Activated CD8-positive, alpha-beta T cell treated with anti-CD3 and anti-CD28 coated beads, Interleukin-2, amount 10 ng/mL, durations not matched to agents 7 days and 5 days (primary cell): ENCODE data around the gene MRPL34. TPM values are rescaled to one million over a fixed set of nuclear protein-coding genes. Genes with fewer than 3 reads are reported as not detected.

Experiments
- ATAC-seq: fragments of 150-1000 bp; cut with Tn5 transposase; one replicate; pipeline ENCODE4 v1.10.0; 2021; ENCODE audit warnings: moderate library complexity
- CTCF ChIA-PET: fragments of 350-600 bp; sonication (Branson Sonifier 250); formaldehyde crosslinking; loops from one replicate; lab custom pipeline; 2021; ENCODE audit warnings: antibody characterized with exemption; lab: Charles Lee
- POLR2A ChIA-PET: fragments of 350-600 bp; sonication (Branson Sonifier 250); formaldehyde crosslinking; loops from one replicate; lab custom pipeline; 2021; ENCODE audit warnings: antibody characterized with exemption; lab: Charles Lee
- DNase-seq: peaks from one replicate; pipeline ENCODE4 v3.0.0-alpha.2; 2020
- H3K27ac Mint-ChIP-seq: one replicate; pipeline ENCODE4 v1.8.0; 2021; ENCODE audit warnings: mild to moderate bottlenecking, mixed read lengths
- H3K27me3 Mint-ChIP-seq: one replicate; pipeline ENCODE4 v1.8.0; 2021; ENCODE audit warnings: low read depth, mixed read lengths
- H3K36me3 Mint-ChIP-seq: one replicate; pipeline ENCODE4 v1.8.0; 2021; ENCODE audit warnings: low read depth, mixed read lengths
- H3K4me1 Mint-ChIP-seq: one replicate; pipeline ENCODE4 v1.8.0; 2021; ENCODE audit warnings: low read depth, mixed read lengths
- H3K4me3 Mint-ChIP-seq: one replicate; pipeline ENCODE4 v1.8.0; 2021; ENCODE audit warnings: mild to moderate bottlenecking, mixed read lengths
- H3K9me3 Mint-ChIP-seq: one replicate; pipeline ENCODE4 v1.8.0; 2022; ENCODE audit warnings: mixed read lengths; ENCODE audit not compliant: insufficient read depth
- total RNA-seq, 2 experiments: library from RNA; stranded (reverse); gene quantifications; one replicate each; pipeline ENCODE4 v1.2.3, GENCODE V29; 2021

MRPL34 gene
- total RNA-seq, 2 experiments from 2014 or later = 112 to 126 TPM

DNA sequence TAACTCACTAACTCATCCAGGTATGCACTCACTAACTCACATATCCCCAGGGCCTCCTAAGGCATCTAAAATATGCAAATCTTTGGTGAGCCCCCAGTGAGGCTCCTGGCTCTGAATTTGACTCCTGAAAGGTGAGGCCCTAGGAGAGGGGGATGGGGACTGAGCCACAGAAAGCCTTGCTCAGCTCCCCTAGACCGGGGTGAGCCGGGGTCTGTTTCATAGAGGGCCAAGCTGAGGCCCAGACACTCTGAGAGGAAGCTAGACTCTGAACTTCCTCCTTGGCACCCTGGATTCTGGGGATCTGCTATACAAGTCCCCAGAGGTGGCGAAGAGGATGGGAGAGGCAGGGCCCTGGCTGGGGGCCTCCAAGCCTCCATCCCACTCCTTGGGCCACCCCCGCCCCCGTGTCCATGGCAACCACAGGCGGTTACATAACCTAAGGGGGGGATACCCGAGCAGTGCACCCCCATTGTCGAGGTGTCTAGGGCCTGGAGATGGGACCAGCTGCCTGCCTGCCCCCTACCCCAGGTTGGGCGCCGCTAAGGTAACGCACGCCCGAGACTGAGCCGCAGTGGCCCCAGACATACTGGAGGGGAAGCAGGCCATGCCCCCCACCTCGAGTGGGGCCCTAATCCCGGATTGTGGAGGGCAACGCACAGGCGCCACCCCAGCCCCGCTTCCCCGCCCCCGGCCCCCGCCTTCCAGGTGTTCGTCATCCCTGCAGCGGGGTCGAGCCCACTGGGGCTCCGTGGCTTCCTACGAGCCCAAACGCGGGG, 3.1 kb upstream of the MRPL34 start:
- Mint-ChIP-seq H3K4me1 (peaks cover 42% of the 10 kb centered on the region), H3K4me3 (peak overlapping the region; percentile 63), H3K36me3 (peaks cover 13% of the 10 kb centered on the region), H3K27ac (no peak overlapping the region), H3K9me3 (no peaks in the 10 kb centered on the region), H3K27me3 (no peaks in the 10 kb centered on the region)
- CTCF ChIA-PET = interaction anchor here (1.1 to 1.4 kb wide), 3 partner anchors 19 to 84 kb away, joined by 4 to 5 read pairs (median 5); partner anchors contain the start of gene BABAM1
- POLR2A ChIA-PET = interaction anchor here (0.8 to 1.2 kb wide), 3 partner anchors 10 to 86 kb away, joined by 3 read pairs; no protein-coding TSS in a partner anchor
- ATAC-seq (no peak), DNase-seq (no peak)

GRCh38 chr19:17303167-17303939, 2.3 kb upstream of the MRPL34 start, which contains the start of gene ABHD8:
Gene ABHD8 (minus strand): TSS chr19:17303425. CDS start chr19:17301616, 1,809 bp downstream.
- peak within 1 kb of the TSS; percentile 61 for H3K27ac Mint-ChIP-seq
- ChIA-PET POLR2A (interaction anchor here (1.2 kb wide), 1 partner anchor 10 kb away, joined by 3 read pairs; no protein-coding TSS in a partner anchor), CTCF (interaction anchor here (1.0 to 2.4 kb wide), 7 partner anchors 10 to 83 kb away, joined by 3 to 11 read pairs (median 5); partner anchors contain the start of gene BABAM1)
- H3K27me3 Mint-ChIP-seq = no peaks in the 10 kb centered on the region
- H3K36me3 Mint-ChIP-seq = peaks cover 14% of the 10 kb centered on the region
- peak within 1 kb of the TSS; percentile 63 for H3K4me3 Mint-ChIP-seq
- peak; percentile 95 for DNase-seq
- H3K4me1 Mint-ChIP-seq = peaks cover 47% of the 10 kb centered on the region
- ATAC-seq = peak; percentile 81
- H3K9me3 Mint-ChIP-seq = no peaks in the 10 kb centered on the region

DNA sequence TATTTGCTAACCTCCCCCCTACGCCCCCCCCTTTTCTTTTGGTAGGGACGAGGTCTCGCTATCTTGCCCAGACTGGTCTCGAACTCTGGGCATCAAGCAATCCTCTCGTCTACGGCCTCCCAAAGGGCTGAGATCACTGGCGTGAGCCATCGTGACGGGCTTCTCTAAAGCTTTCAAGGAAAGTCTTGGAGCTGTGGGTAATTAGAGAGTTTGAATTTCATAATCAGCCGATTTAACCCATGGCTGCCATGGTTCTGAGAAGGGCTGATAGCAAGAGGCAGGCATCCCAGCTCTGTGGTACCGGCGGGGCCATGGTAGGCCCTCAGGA, 1.8 kb upstream of the MRPL34 start:
- POLR2A ChIA-PET = interaction anchor here (1.2 kb wide), 1 partner anchor 11 kb away, joined by 3 read pairs; no protein-coding TSS in a partner anchor
- H3K4me3 Mint-ChIP-seq = no peak overlapping the region
- ATAC-seq = no peak
- H3K9me3 Mint-ChIP-seq = no peaks in the 10 kb centered on the region
- CTCF ChIA-PET = interaction anchor here (1.0 to 2.4 kb wide), 5 partner anchors 9 to 82 kb away, joined by 3 to 11 read pairs (median 5); partner anchors contain the start of gene BABAM1
- H3K36me3 Mint-ChIP-seq = peaks cover 10% of the 10 kb centered on the region
- peaks cover 48% of the 10 kb centered on the region for H3K4me1 Mint-ChIP-seq
- peak overlapping the region; percentile 61 for H3K27ac Mint-ChIP-seq
- no peaks in the 10 kb centered on the region for H3K27me3 Mint-ChIP-seq
- DNase-seq = no peak

DNA sequence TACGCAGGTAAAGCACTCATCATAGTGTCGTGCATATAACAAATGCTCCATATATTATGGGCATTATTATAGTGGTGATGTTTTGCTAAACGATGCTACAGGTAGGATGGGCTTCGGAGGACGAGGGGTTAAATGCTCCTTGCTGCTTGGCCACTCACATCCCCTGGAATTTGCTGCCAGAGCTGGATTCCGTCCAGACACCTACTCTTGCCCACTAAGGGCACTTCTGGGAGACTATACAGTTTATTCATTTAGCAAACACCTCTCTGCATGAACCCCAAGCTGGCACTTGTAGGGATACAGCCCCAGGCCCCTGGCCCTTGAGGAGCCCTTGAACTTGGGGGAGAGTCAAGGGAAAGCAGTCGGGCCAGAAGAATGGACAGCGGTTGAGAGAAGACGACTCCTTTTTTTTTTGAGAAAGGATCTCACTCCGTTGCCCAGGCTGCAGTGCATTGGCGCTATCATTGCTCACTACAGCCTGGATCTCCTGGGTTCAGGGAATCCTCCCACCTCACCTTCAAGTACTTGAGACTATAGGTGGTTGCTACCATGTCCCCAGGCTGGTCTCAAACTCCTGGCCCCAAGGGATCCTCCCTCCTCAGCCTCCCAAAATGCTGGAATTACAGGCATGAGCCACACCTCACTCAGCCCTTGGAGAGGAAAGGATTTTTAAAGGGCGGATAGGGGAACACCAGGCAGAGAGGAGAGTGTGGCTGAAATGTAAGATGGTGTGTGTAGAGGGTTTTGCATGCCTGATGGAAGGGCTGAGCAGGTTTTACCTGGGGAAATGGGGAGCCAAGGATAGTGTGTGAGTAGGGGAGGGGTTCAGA, 1.1 kb upstream of the MRPL34 start:
- ChIA-PET POLR2A (interaction anchor here (0.8 to 0.9 kb wide), 2 partner anchors 29 to 33 kb away, joined by 3 read pairs; partner anchors contain the start of gene GTPBP3), CTCF (interaction anchor here (0.7 to 2.9 kb wide), 19 partner anchors 8 to 214 kb away, joined by 3 to 23 read pairs (median 4); partner anchors contain the start of genes BABAM1, USE1 and USHBP1)
- ATAC-seq = no peak
- no peaks in the 10 kb centered on the region for H3K27me3 Mint-ChIP-seq
- peak overlapping the region; percentile 90 for H3K4me3 Mint-ChIP-seq
- no peak for DNase-seq
- H3K4me1 Mint-ChIP-seq = peaks cover 54% of the 10 kb centered on the region
- peak overlapping the region; percentile 92 for H3K27ac Mint-ChIP-seq
- H3K36me3 Mint-ChIP-seq = peaks cover 9% of the 10 kb centered on the region
- H3K9me3 Mint-ChIP-seq = no peaks in the 10 kb centered on the region

DNA sequence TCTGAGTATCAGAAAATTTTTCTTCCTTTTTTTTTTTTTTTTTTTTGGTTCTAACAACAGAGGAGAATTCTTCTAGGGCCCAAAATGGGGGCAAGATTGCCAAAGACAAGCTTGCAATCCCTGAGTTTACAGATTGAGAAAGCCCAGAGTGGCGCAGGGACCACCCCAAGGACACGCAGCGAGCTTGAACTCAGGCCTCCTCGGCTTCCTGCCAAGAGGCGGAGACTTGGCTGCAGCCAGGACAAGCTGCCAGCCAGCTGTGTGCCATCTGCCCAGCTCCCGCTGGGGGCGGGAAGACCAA, 506 bp upstream of the MRPL34 start:
- H3K4me1 Mint-ChIP-seq = peaks cover 55% of the 10 kb centered on the region
- no peaks in the 10 kb centered on the region for H3K9me3 Mint-ChIP-seq
- peak overlapping the region; percentile 92 for H3K27ac Mint-ChIP-seq
- ATAC-seq = no peak
- DNase-seq = no peak
- POLR2A ChIA-PET = interaction anchor here (0.8 to 0.9 kb wide), 2 partner anchors 29 to 32 kb away, joined by 3 read pairs; partner anchors contain the start of gene GTPBP3
- CTCF ChIA-PET = interaction anchor here (0.7 to 2.9 kb wide), 15 partner anchors 12 to 215 kb away, joined by 3 to 23 read pairs (median 4); partner anchors contain the start of genes USE1 and USHBP1
- H3K4me3 Mint-ChIP-seq = peak overlapping the region; percentile 90
- H3K36me3 Mint-ChIP-seq = peaks cover 11% of the 10 kb centered on the region
- H3K27me3 Mint-ChIP-seq = no peaks in the 10 kb centered on the region

DNA sequence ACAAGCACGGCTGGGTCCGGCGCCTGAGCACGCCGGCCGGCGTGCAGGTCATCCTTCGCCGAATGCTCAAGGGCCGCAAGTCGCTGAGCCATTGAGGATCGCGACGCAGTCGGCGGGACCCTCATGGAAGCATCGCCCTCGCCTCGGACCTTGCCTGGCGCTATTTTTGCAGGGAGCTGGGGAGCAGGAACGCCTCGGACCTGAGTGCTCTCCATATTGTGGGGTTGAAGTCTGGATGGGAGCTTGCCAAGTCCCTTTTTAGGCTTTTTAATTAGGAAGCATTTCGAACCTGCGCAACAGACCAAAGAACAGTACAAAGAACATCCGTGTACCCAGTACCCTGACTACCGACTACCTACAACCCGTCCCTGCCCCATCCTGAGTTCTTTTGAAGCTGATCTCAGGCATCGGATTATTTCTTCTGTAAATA, 628 bp downstream of the MRPL34 start:
- peaks cover 14% of the 10 kb centered on the region for H3K36me3 Mint-ChIP-seq
- CTCF ChIA-PET = interaction anchor here (0.6 to 4.8 kb wide), 12 partner anchors 14 to 85 kb away, joined by 3 to 27 read pairs (median 3); partner anchors contain the start of genes ANO8 and USHBP1
- no peak for ATAC-seq
- H3K9me3 Mint-ChIP-seq = no peaks in the 10 kb centered on the region
- peaks cover 65% of the 10 kb centered on the region for H3K4me1 Mint-ChIP-seq
- no peaks in the 10 kb centered on the region for H3K27me3 Mint-ChIP-seq
- H3K27ac Mint-ChIP-seq = peak overlapping the region; percentile 92
- POLR2A ChIA-PET = interaction anchor here (0.5 to 1.0 kb wide), 7 partner anchors 14 to 247 kb away, joined by 3 to 4 read pairs (median 3); partner anchors contain the start of gene BST2
- H3K4me3 Mint-ChIP-seq = peak overlapping the region; percentile 90
- DNase-seq = no peak

DNA sequence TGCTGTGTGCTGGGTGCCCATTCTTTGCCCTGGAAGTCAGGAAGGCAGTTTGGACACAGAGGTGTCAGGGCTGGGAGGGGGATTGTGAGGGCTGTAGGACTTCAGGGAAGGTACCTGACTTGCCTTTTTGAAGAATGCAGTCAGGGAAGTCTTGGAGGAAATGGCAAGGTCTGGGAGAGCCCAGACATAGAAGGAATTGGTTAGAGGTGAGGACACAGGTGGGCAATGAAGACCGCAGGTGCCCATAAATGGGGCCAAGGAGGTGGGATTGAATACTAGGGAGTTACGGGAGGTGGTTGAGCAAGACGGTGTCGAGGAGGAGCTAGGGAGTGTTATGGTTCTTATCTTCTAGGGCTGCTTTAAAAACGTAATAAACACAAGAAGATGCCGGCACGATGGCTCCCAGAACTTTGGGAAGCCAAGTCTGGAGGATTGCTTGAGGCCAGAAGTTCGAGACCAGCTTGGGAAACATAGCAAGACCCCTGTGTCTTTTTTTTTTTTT, 2.3 kb downstream of the MRPL34 start:
- H3K4me3 Mint-ChIP-seq = peak overlapping the region; percentile 90
- H3K36me3 Mint-ChIP-seq = peaks cover 14% of the 10 kb centered on the region
- H3K4me1 Mint-ChIP-seq = peaks cover 64% of the 10 kb centered on the region
- CTCF ChIA-PET = interaction anchor here (1.7 to 4.8 kb wide), 4 partner anchors 26 to 82 kb away, joined by 5 to 27 read pairs (median 10); partner anchors contain the start of genes ANKLE1 and ANO8
- H3K9me3 Mint-ChIP-seq = no peaks in the 10 kb centered on the region
- ATAC-seq (no peak), DNase-seq (no peak)
- H3K27me3 Mint-ChIP-seq = no peaks in the 10 kb centered on the region
- H3K27ac Mint-ChIP-seq = peak overlapping the region; percentile 23
- POLR2A ChIA-PET = interaction anchor here (1.7 kb wide), 1 partner anchor 18 kb away, joined by 4 read pairs; no protein-coding TSS in a partner anchor

DNA sequence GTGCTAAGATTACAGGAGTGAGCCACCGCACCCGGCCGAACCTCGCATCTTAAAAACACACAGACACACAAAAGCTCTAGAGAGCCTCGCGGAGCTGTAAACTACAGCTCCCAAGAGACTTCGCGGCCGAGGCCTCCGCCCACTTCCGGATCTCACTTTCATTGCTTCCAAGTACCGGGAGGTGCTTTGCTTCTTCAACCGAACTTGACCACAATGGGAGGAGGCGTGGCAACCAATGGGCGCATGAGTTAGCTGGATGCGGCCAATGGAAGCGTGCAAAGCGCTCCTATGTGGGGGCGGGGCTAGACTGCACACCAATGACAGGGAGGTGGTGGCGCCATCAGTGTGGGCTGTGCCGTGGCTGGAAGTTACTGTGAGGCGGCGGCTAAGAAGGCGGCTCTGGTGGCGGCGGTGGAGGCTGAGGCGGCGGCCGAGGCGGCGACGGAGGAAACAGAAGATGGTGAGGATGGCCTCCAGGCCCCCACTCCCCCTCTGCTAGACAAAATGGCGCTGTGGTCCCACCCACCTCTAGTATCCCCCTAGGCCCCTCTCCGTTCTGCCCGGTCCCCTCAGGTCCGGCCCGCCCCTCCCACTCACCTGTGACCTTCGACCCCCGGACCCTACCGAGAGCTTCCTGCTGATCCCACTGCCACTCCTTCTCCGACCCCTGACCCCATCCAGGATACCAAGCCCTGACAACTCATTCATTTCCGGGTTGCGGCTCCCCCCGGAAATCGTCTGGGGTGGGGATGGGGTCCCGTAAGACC, 3.7 kb downstream of the MRPL34 start, which contains the start of gene DDA1:
Gene DDA1, plus strand, starts transcription at position 366 of the 767 bp plus-strand sequence. Its CDS starts 92 bp downstream, at position 458.
- DNase-seq = peak; percentile 100
- ATAC-seq = peak; percentile 87
- peaks cover 56% of the 10 kb centered on the region for H3K4me1 Mint-ChIP-seq
- ChIA-PET POLR2A (interaction anchor here (0.5 to 1.7 kb wide), 8 partner anchors 9 to 233 kb away, joined by 3 to 6 read pairs (median 3); partner anchors contain the start of genes BABAM1 and BST2), CTCF (interaction anchor here (0.8 to 4.8 kb wide), 11 partner anchors 16 to 187 kb away, joined by 3 to 27 read pairs (median 3); partner anchors contain the start of genes ANKLE1, ANO8, BABAM1 and MVB12A)
- peaks cover 20% of the 10 kb centered on the region for H3K36me3 Mint-ChIP-seq
- H3K27ac Mint-ChIP-seq = peak within 1 kb of the TSS; percentile 98
- peak within 1 kb of the TSS; percentile 97 for H3K4me3 Mint-ChIP-seq
- H3K9me3 Mint-ChIP-seq = no peaks in the 10 kb centered on the region
- H3K27me3 Mint-ChIP-seq = no peaks in the 10 kb centered on the region

GRCh38 chr19:17309965-17310461, 4.3 kb downstream of the MRPL34 start:
- POLR2A ChIA-PET = interaction anchor here (1.3 to 1.5 kb wide), 2 partner anchors 26 to 96 kb away, joined by 3 to 6 read pairs; partner anchors contain the start of gene BST2
- no peak for DNase-seq
- H3K27ac Mint-ChIP-seq = peak overlapping the region; percentile 98

More at GRCh38 chr19:17309965-17310461, 4.3 kb downstream of the MRPL34 start:
- H3K9me3 Mint-ChIP-seq = no peaks in the 10 kb centered on the region
- H3K4me1 Mint-ChIP-seq = peaks cover 49% of the 10 kb centered on the region
- no peaks in the 10 kb centered on the region for H3K27me3 Mint-ChIP-seq
- CTCF ChIA-PET = interaction anchor here (1.0 to 4.8 kb wide), 4 partner anchors 17 to 156 kb away, joined by 3 to 27 read pairs (median 8); partner anchors contain the start of gene ANO8
- H3K4me3 Mint-ChIP-seq = peak overlapping the region; percentile 97
- no peak for ATAC-seq
- H3K36me3 Mint-ChIP-seq = peaks cover 22% of the 10 kb centered on the region
